ENCODE results near the gene MICAL2. TPM values are rescaled to one million over a fixed set of nuclear protein-coding genes. Genes with fewer than 3 reads are reported as not detected.
A peak's percentile ranks its signal among the peaks of the same experiment; 100 is the strongest.

The MICAL2 gene, protein sequence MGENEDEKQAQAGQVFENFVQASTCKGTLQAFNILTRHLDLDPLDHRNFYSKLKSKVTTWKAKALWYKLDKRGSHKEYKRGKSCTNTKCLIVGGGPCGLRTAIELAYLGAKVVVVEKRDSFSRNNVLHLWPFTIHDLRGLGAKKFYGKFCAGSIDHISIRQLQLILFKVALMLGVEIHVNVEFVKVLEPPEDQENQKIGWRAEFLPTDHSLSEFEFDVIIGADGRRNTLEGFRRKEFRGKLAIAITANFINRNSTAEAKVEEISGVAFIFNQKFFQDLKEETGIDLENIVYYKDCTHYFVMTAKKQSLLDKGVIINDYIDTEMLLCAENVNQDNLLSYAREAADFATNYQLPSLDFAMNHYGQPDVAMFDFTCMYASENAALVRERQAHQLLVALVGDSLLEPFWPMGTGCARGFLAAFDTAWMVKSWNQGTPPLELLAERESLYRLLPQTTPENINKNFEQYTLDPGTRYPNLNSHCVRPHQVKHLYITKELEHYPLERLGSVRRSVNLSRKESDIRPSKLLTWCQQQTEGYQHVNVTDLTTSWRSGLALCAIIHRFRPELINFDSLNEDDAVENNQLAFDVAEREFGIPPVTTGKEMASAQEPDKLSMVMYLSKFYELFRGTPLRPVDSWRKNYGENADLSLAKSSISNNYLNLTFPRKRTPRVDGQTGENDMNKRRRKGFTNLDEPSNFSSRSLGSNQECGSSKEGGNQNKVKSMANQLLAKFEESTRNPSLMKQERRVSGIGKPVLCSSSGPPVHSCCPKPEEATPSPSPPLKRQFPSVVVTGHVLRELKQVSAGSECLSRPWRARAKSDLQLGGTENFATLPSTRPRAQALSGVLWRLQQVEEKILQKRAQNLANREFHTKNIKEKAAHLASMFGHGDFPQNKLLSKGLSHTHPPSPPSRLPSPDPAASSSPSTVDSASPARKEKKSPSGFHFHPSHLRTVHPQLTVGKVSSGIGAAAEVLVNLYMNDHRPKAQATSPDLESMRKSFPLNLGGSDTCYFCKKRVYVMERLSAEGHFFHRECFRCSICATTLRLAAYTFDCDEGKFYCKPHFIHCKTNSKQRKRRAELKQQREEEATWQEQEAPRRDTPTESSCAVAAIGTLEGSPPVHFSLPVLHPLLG
- 24.5 and 30.8 TPM in 2 replicates for polyA plus RNA-seq (2013)

DNA sequence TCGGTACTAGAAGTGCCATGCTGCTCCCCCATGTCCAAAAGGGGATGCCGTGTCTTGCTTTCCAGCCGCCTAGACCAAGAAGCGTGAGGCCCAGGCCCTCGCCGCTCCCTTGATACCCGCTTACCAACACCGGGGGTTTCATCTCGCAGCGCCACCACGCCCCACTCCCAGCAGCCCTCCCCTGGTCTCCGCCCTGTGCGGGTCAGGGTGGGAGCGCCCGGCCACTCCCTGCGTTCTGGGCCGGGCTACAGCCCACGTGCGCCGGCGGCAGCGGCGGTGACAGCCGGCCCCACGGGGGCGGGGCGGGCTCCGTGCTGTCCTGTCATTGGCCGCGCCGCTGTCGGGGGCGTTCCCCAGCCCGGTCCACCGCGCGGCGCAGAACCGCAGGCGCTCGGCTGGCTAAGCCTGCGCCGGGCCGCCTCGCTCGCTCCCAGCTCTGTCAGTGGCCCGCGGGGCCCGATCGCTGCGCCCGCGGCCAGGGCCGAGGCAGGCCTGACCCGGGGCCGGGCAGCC is at the start of gene MICAL2:
TSS of gene MICAL2 (plus strand) at position 390 of the 513 bp plus-strand sequence. CDS start 51,566 bp downstream, outside the sequence.
- Histone ChIP-seq H3K4me1 (ENCODE audit: control insufficient read depth in 1 of 2, insufficient read depth in 2 of 2, low read length in 2 of 2) (peaks cover 9 to 10% of the 10 kb centered on the region in 2 experiments), H3K27me3 (ENCODE audit: insufficient read depth, low read length) (peaks cover 7% of the 10 kb centered on the region), H3K4ac (ENCODE audit: low read depth, low read length) (no peak within 1 kb of the TSS), H3K79me2 (ENCODE audit: control insufficient read depth, insufficient read depth, low read length, poor library complexity) (peaks cover 4% of the 10 kb centered on the region), H2BK5ac (ENCODE audit: low read depth, low read length, poor library complexity) (peak within 1 kb of the TSS; percentile 1), H2BK120ac (ENCODE audit: insufficient read depth, low read length, poor library complexity) (no peak within 1 kb of the TSS), H3K79me1 (ENCODE audit: low read length) (peaks cover 3% of the 10 kb centered on the region), H2AFZ (ENCODE audit: insufficient read depth, low read length, poor library complexity) (peak within 1 kb of the TSS; percentile 68), H3K23ac (ENCODE audit: low read length) (no peak within 1 kb of the TSS), H3K14ac (ENCODE audit: low read length) (no peak within 1 kb of the TSS), H2AK5ac (ENCODE audit: low read length) (no peak within 1 kb of the TSS), H4K12ac (ENCODE audit: low read depth, low read length) (no peak within 1 kb of the TSS), H2BK12ac (ENCODE audit: low read length) (no peak within 1 kb of the TSS), H3K9ac (ENCODE audit: low read length) (peak within 1 kb of the TSS; percentile 75), H4K8ac (ENCODE audit: low read depth, low read length) (peak within 1 kb of the TSS; percentile 10), H3K36me3 (ENCODE audit: control insufficient read depth in 1 of 2, insufficient read depth in 2 of 2, low read length in 2 of 2) (no peaks in the 10 kb centered on the region), H3K27ac (ENCODE audit: low read depth, low read length) (no peak within 1 kb of the TSS), H4K91ac (ENCODE audit: low read depth, low read length) (no peak within 1 kb of the TSS), H3K18ac (ENCODE audit: low read length) (peak within 1 kb of the TSS; percentile 25), H3K4me2 (ENCODE audit: low read length) (peak within 1 kb of the TSS; percentile 97), H3K4me3 (ENCODE audit: low read depth, low read length) (peak within 1 kb of the TSS; percentile 72), H3K9me3 (ENCODE audit: insufficient read depth, low read depth, low read length) (no peaks in the 10 kb centered on the region)
- no CpG with 5 or more reads among the region's 56 CpGs for WGBS (ENCODE audit: extremely low coverage, insufficient coverage, insufficient read length)
- DNase-seq, result peak; percentile 92 to 95

DNA sequence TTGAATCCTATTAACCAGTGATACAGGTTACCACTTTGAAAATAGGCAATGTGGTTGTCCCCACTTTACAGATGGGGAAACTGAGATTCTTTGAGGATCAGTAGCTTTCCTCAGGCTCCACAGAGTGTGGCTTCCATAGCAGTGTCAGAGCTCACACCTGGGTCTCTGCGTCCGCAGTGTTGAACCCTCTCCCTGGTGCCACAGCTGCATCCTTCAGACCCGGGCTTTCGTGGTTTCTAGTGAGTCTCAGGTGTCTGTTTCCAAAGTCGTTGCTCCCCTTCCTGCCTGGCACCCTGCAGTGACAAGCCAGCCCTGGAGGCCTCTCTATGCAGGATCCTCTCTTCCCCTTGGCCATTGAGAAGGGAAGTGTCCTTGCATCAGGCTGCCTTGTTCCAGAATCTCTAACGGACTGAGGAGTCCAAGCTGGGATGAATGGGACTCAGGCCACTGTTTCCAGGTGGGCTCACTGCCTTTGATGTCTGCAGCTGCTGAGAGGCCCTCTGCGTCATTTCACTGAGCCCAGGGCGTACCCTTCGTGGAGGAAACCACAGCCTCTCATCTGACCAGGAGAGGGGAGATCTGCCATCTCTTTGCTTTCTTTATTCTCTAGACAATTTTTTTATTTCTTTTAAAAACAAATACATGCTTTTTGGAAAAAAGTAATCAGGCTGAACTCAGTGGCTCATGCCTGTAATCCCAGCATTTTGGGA is 48.4 kb upstream of the MICAL2 start:
- Histone ChIP-seq H3K18ac (ENCODE audit: low read length) (no peak overlapping the region), H2BK120ac (ENCODE audit: insufficient read depth, low read length, poor library complexity) (no peak overlapping the region), H4K12ac (ENCODE audit: low read depth, low read length) (no peak overlapping the region), H3K27ac (ENCODE audit: low read depth, low read length) (no peak overlapping the region), H4K8ac (ENCODE audit: low read depth, low read length) (no peak overlapping the region), H4K91ac (ENCODE audit: low read depth, low read length) (no peak overlapping the region), H3K14ac (ENCODE audit: low read length) (no peak overlapping the region), H2BK12ac (ENCODE audit: low read length) (no peak overlapping the region), H2AFZ (ENCODE audit: insufficient read depth, low read length, poor library complexity) (no peak overlapping the region), H3K4me2 (ENCODE audit: low read length) (no peak overlapping the region), H3K79me1 (ENCODE audit: low read length) (peaks cover 3% of the 10 kb centered on the region), H3K9me3 (ENCODE audit: insufficient read depth, low read depth, low read length) (no peaks in the 10 kb centered on the region), H2AK5ac (ENCODE audit: low read length) (no peak overlapping the region), H3K79me2 (ENCODE audit: control insufficient read depth, insufficient read depth, low read length, poor library complexity) (no peaks in the 10 kb centered on the region), H3K23ac (ENCODE audit: low read length) (no peak overlapping the region), H3K27me3 (ENCODE audit: insufficient read depth, low read length) (no peaks in the 10 kb centered on the region), H3K9ac (ENCODE audit: low read length) (no peak overlapping the region), H2BK5ac (ENCODE audit: low read depth, low read length, poor library complexity) (no peak overlapping the region), H3K4ac (ENCODE audit: low read depth, low read length) (no peak overlapping the region), H3K4me1 (ENCODE audit: control insufficient read depth in 1 of 2, insufficient read depth in 2 of 2, low read length in 2 of 2) (peaks cover 3 to 11% of the 10 kb centered on the region in 2 experiments), H3K36me3 (ENCODE audit: control insufficient read depth in 1 of 2, insufficient read depth in 2 of 2, low read length in 2 of 2) (no peaks in the 10 kb centered on the region), H3K4me3 (ENCODE audit: low read depth, low read length) (no peak overlapping the region)
- DNase-seq, result no peak
- WGBS (ENCODE audit: extremely low coverage, insufficient coverage, insufficient read length), result no CpG with 5 or more reads among the region's 9 CpGs

DNA sequence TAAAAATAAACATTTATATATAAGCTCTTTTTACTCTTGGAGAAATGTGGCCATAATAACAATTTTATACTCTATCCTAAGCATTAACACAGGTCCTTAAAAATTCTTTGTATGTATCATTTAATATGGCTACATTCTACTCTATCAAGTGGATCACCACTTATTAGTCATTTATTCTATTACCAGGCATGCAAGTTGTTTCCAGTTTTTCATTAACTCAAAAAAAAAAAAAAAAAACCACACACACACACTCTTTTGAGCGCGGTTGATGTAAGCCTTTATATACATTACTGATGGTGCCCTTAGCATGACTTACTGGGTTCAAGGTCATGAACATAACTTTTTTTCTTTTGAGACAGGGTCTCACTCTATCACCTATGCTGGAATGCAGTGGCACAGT is 47.1 kb upstream of the MICAL2 start:
- Histone ChIP-seq H2BK120ac (ENCODE audit: insufficient read depth, low read length, poor library complexity) (no peak overlapping the region), H4K12ac (ENCODE audit: low read depth, low read length) (no peak overlapping the region), H4K8ac (ENCODE audit: low read depth, low read length) (no peak overlapping the region), H3K14ac (ENCODE audit: low read length) (no peak overlapping the region), H3K79me2 (ENCODE audit: control insufficient read depth, insufficient read depth, low read length, poor library complexity) (no peaks in the 10 kb centered on the region), H3K23ac (ENCODE audit: low read length) (no peak overlapping the region), H3K27ac (ENCODE audit: low read depth, low read length) (no peak overlapping the region), H3K4me2 (ENCODE audit: low read length) (no peak overlapping the region), H2AFZ (ENCODE audit: insufficient read depth, low read length, poor library complexity) (no peak overlapping the region), H2AK5ac (ENCODE audit: low read length) (no peak overlapping the region), H4K91ac (ENCODE audit: low read depth, low read length) (no peak overlapping the region), H3K79me1 (ENCODE audit: low read length) (peaks cover 8% of the 10 kb centered on the region), H2BK12ac (ENCODE audit: low read length) (no peak overlapping the region), H3K18ac (ENCODE audit: low read length) (no peak overlapping the region), H3K9me3 (ENCODE audit: insufficient read depth, low read depth, low read length) (no peaks in the 10 kb centered on the region), H3K36me3 (ENCODE audit: control insufficient read depth in 1 of 2, insufficient read depth in 2 of 2, low read length in 2 of 2) (no peaks in the 10 kb centered on the region), H2BK5ac (ENCODE audit: low read depth, low read length, poor library complexity) (no peak overlapping the region), H3K27me3 (ENCODE audit: insufficient read depth, low read length) (no peaks in the 10 kb centered on the region), H3K9ac (ENCODE audit: low read length) (no peak overlapping the region), H3K4ac (ENCODE audit: low read depth, low read length) (no peak overlapping the region), H3K4me1 (ENCODE audit: control insufficient read depth in 1 of 2, insufficient read depth in 2 of 2, low read length in 2 of 2) (peaks cover 10 to 20% of the 10 kb centered on the region in 2 experiments), H3K4me3 (ENCODE audit: low read depth, low read length) (no peak overlapping the region)
- WGBS (ENCODE audit: extremely low coverage, insufficient coverage, insufficient read length), result no CpG with 5 or more reads among the region's 2 CpGs
- DNase-seq, result no peak

Measured in trophoblast cell (in vitro differentiated cells and primary cell).